GM19043 (cell line): Measurements from ENCODE around the gene ALPG.
"Not testable (repeated sequence)": the region's sequence is repeated elsewhere in the genome, so short reads cannot be mapped to it uniquely, and the experiment has no call there.

ENCODE experiments used
- ATAC-seq: cut with Tn5 transposase; IDR thresholded peaks from one replicate; pipeline ENCODE4 v1.9.1; 2021; ENCODE audit warnings: low read depth; ENCODE audit not compliant: unreplicated experiment

Gene ALPG

DNA sequence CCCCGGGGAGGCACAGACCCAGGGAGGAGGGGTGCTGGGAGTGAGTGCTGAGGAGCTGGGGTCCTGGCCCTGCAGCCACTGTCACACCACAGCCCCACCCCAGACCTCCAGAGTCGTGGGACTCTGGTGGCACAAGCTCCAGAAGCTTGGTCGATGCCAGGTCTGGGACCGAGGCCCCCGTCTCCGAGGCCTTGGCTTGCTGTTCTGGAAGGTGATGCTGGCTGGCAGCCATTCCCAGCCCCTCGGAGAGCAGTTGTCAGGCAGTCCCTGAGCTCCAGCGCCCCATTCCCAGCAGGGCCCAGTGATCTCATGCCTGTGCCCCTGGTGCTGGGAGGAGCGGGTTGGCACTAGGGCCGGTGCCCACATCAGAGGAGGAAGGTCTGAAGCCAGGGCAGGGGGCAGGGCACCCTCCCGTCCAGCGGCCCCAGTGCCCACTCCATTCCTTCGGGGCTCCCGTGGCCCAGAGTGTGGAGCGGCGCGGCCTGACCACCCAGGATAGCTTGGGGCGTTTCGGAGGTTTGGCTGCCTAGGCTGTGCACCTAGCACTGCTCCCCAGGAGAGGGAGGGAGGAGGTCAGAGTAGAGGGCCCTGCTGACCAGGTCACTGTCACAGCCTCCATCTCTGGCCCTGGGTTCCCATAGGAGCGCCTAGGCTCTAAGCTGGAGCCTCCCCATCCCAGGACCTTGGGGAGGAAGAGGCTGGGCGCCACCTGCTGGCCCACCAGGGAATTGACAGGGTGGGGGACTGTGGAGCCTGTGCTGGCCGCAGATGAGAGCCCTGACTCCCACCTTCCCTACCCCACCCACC lies 32.5 kb downstream of the ALPG start:
- no peak for ATAC-seq

DNA sequence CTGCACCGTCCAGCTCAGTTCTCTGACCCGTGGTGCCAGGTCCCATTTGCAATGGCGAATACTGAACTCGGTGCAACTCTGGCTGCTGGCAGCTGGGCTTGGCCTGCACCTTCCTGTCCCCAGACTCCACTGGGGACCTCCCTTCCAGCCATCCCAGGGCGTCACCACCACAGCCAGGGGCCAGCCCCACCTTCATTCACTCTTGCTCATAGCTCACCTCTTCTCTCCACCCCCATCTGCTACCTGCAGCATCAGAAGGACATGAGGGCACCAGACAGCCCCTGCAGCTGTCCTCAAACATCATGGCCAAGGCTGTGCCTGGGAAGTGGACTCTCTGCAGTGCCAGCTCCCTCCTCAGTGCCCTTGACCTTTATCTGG lies 33.1 kb downstream of the ALPG start:
- no peak for ATAC-seq

DNA sequence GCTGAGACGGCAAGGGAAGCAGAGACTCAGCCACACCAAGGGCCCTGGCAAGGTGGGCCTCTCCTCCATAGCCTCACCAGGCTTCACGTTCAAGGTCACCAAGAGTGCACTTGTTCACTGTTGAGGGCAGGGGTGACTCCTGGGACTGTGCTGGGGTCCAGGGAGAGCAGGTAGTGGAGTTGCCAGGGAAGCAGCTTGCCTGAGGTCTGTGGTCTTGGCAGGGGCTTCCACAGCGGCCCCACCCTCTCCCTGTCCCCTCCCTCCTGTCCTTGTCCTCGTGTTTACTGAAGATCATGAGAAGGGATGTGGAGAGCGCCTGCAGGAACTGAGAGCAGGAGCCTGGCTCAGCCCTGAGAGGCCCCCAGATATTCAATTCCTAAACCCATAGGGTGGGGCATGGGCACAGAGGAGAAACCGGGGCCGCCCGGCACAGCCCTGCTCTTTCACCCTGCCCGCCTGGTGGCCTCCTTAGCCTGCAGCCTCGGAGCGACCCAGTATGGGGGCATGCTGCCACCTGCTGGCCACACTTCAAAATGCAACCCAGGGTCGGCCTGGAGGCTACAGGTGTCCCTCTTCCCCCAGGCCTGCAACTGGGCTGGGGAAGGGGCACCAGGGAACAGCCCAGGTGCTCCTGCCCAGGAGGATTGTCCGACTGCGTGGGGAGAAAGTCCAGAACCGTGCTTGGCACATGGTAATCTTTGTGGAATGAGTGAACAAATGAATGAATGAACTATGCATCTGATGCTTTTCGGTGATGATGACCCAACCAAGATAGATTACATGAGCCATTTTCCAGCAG lies 33.8 kb downstream of the ALPG start:
- ATAC-seq, result peak; percentile 81

DNA sequence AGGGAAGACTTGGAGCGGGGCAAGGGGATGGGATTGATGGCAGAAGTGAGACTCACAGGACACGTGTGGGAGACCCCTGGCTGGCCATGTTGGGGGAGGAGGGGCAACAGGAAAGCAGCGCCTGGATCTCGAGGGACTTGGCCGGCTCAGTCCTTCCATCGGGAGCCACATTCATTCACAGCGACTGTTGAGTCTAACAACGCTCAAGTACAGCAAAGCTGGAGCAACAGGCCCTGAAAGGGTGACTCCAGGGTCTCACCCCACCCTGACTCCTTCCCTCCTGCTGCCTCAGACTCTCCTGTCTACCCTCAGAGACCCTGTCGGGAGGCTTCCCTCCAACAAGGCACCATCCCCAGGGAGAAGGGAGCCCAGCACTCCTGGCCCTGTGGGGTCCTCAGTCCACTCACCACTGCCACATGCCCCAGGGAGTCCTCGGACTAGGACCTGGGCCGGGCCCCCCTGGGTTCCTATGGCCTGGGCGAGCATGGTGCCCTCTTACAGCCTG lies 34.6 kb downstream of the ALPG start:
- ATAC-seq, result no peak

DNA sequence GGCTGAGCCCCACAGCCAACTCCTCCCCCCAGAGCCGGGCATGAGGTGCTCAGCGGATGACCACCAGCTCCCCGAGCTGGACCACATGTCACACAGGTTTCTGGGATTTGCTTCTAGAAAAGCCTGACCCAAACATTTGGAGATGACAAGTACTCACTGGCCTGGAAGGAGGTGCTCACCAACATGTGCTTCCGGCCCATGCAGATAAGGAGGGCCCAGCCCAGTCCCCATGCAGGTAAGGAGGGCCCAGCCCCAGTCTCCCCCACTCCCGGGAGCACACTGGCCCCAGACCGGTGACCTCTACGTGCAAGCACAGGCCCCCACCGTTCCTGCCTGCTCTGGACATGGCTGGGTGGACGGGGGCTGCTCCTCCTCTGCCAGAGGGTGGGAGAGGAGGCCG lies 35.3 kb downstream of the ALPG start:
- not testable (repeated sequence) for ATAC-seq

DNA sequence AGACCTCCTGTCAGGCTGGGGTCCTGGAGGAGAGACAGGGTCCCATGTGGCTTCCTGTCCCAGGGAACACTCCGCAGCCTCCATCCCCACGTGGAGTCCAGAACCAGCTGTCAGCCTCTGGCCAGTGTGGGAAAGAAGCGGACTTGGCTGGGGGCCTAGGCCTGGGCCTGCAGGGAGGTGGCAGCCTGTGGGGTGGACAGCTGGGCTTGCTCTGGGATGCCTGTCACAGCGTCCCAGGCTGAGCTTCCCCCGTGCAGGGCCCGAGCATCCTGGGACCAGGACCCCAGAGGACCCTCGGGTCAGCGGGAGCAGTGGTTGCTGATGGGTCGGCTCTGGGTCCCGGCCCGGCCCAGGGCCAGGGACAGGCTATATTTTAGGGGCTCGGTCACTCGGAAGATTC lies 35.8 kb downstream of the ALPG start:
- not testable (repeated sequence) for ATAC-seq

DNA sequence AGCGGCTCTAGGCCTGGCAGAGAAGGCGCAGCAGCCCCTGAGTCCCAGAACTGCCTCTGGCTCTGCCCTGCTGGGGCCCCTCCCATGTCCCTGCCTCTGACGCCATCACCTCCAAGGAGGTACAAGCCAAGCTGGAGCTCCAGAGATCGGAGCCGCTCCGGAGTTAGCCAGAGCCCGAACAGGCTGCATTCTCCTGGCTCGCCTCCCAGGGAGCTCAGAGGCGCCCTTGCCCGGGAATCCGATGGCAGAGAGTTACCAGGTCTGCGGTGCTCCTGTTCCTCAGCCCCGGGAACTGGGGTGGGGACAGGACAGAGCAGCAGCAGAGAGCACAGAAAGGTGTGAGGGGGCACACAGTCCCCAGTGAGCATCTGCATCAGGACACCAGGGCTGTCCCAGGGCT lies 36.4 kb downstream of the ALPG start:
- ATAC-seq, result not testable (repeated sequence)

DNA sequence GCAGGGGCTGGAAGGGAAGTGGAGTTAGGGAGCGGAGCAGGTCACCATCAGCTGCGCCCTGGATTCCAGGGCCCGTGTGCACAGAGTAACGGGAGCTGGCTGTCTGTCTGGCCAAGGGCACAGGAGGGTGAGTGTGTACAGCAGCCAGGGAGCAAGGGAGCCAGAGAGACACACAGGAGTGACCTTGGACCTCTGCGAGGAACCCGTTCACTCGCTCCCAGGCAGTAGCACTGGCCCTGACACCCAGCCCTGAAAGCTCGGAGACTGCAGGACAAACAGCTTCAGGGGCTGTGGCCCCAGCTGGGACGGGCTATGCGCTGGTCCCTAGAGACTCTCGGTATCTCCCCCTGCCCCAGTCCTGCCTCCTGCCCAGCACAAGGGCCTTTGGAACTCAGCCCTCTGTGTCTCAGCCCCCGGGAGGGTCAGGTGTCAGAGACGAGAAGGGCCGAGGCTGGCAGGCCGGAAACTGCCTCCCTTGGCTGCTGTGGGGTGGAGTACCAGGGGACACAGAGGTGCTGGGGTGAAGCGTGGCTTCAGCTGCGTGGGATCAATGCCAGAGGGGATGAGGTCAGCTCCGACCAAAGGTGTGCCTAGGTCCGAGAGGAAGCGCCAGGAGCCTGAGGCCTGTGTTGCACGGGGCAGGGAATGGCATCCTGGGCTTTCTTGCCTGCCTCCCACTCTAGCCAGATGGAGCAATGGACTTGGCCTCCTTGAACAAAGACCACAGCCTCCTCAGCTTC lies 37.2 kb downstream of the ALPG start:
- not testable (repeated sequence) for ATAC-seq

DNA sequence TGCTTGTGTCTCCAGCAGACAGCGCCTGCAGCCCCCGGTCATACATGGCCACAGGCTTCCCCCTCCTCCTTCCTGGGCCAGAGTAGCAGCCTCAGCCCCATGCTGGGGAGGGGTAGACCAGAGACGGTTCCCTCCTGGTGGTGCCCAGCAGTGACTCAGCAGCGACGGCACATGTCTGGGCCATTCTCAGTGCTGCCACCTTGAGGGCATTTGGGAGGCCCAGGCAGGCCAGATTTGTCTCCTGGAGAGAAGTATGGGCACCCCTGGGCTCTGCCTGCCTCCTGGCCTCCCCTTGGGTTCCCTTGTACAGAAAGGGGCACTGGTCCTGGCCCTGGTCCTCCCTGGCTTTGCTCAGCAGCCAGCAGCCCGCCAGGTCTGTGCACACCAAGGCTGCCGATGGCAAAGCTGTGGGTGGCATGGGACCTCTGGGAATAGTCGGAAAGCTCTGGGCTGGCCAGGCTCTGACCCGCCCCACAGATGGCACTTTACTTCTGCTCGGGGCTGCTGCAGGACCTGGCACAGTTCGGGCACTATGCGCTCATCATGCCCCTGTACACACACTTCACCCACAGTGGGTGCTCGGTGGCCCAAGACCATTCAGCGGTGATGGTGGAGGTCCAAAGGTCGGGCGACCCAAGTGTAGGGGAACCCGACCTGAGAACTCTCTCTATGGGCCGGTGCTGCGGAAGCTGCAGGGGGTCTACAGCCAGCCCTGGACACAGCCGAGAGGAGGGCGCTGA lies 37.9 kb downstream of the ALPG start:
- ATAC-seq, result no peak

DNA sequence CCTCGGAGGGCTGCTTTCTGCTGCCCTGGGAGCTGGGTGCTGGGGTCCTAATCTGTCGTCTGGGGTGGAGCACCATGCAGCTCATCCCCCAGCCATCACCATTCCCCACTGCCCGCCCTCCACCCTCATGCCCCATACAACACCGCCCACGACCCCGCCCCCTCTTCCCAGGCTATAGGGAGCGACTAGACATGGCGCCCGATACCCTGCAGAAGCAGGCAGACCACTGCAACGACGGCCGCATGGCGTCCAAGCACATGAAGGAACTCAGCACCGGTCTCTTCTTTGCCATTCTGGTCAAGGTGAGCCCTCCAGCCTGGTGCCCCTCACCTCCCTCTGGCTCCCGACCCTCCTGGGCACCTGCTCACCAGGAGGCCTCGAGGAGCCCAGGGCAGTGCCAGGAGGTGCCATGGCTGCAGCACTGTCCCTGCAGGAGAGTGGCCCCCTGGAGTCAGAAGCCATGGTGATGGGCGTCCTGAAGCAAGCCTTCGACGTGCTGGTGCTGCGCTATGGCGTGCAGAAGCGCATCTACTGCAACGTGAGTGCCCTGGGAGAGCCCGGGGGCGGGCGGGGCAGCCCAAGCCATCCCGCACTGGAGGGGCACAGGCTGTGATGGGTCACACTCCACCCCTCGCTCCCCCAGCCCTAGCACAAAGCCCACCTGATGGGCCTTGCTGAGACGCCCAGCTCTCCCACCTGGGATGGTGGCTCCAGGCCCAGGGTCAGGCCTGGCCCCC lies 38.7 kb downstream of the ALPG start:
- ATAC-seq, result not testable (repeated sequence)

DNA sequence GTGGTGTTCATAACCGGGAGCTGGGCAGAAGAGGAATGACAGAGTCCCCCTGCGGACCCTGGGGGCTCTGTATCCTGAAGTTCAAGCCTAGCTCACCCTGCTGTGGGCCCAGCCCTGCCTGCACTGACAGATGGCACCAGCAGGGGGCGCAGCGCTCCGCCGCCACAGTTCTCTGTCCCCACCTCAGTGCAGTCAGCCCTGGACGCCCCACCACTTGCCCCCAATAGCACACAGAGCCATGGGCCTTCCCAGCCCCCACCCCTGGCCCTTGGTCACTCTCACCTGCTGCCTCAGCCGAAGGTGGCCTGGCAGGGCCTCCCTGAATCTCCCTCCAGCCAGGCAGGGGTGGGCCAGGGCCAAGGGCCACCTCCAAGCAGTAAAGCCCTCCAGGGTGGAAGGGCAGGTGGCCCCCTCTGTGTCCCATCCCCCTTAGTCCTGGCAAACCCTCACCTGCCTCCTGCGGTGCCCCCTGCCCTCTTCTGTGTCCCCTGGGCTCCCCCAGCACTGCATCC lies 39.7 kb downstream of the ALPG start:
- ATAC-seq, result not testable (repeated sequence)

DNA sequence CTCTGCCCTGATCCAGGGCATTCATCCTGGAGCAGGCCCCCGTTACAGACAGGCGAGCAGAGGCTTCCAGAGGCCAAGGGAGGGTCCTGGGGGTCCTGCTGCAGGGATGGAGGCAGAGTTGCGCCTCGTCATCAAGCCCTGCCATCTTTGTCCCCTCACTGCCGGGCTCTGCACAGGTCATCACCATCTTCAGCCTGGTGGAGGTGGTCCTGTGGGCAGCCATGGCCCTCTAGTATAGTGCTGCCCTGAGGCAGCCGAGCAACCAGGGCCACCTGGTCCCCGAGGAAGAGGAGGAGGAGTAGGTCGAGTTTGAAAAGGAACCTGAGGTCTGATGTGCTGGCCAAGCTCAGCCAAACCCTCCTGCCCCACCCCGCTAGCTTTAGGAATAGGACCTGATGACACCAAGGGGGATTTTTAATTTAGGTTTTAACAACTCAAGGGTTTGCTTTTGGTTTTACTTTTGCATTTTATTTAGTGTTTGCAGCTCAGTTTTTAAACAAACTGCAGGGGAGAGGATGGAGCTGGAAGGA lies 40.5 kb downstream of the ALPG start:
- ATAC-seq, result no peak

DNA sequence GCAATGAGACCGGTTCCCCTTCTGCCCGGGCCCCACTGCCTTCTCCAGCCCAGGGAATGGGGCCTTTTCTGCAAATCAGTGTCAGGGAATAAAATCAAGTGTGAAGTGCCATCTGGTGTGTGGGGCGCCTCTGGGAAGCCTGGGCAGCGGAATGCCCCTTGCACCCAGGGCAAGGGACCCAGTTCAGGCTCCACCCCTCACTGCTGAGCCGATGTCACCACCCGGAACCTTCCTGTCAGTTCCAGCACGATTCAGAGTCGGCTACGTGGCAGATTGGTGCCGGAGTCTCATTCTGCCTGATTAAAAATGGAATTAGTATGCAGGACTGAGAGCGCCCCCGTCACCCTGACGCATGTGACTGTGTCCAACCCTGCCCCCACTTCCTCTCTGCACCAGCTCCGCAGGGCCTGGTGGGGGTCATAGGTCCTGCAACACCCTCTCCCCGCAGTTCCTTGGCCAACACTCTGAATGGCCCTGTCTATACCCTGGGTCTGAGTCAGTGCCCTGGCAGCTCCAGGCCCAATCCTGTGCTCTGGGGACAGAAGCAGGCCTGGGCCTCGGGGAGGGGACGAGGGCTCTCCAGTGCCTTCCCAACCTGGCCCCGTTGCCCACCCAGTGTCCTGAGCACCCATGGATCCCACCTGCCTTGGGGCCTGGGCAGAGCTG lies 41.1 kb downstream of the ALPG start:
- ATAC-seq, result no peak

DNA sequence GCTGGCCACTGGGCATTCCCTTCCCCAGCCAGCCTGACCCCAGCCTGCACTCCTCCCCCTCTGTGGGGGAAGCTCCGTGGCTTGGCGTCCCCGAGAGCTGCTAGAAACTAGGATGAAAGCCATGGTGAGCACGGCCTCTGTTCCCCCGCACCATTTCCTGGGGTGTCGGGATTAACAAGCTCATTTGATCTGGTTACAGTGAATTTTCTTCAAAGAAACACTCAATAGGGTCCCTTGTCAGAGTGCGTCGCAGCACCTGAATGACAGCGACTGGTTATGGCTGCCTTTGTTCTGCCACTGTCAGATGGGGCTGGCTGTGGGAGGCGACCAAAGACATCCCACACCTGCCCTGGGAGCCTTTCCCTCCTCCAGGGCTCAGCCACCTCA lies 41.7 kb downstream of the ALPG start:
- ATAC-seq, result no peak

DNA sequence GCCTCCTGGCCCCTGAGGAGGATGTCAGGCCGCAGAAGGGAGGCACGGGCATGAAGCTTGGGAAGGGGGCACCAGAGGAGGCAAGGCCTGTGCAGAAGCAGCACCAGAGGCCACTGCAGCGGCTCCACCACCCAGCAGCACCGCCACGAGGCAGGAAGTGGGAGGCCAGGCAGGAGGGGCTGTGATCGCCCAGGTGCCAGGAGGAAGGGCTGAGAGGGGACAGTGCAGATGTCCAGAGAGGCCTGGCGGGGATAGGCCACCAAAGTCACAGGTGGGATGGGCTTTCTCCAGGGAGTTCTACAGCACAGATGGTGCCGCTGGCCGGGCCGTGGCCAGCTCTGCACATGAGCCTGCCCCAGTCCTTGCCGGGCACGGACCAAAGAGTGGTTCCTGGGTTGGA lies 43.3 kb downstream of the ALPG start:
- ATAC-seq, result no peak

DNA sequence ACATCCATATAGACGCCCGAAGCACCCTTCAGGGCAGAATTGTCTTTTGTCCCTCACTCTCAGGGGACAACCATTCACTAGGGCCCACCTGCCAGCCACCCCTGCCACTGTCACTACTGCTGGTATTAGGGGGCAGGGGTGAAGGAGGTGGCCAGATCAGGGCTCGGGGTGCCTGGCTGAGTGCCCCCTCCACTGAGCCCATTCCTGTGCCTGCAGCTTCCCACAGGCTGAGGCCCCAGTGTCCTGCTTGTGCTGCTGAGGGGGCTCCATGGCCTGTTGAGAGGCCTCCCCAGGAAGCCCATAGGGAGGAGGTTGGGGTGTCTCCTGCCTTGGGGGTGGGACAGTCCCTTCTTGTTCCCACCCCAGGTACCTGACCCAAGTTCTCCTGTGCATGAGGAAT lies 45.0 kb downstream of the ALPG start:
- ATAC-seq, result not testable (repeated sequence)

DNA sequence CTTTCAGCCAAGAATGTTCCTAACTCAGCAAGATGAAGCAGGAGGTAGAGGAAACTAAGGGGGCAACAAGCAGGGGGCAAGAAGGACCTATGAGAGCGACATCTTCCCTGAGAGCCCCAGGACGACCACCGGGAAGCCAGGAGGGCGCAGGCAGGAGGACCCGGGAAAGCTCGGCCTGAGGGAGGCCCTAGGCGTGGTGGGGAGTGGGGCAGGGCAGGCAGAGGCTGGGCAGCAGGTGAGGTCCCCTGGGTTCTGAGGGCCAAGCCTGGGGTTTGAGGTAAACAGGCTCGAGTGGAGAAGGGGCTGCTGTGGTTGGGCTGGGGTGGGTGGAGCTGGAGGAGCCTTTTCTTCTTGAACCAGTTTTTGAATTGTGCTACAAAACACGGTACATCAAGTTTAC lies 48.0 kb downstream of the ALPG start:
- no peak for ATAC-seq

DNA sequence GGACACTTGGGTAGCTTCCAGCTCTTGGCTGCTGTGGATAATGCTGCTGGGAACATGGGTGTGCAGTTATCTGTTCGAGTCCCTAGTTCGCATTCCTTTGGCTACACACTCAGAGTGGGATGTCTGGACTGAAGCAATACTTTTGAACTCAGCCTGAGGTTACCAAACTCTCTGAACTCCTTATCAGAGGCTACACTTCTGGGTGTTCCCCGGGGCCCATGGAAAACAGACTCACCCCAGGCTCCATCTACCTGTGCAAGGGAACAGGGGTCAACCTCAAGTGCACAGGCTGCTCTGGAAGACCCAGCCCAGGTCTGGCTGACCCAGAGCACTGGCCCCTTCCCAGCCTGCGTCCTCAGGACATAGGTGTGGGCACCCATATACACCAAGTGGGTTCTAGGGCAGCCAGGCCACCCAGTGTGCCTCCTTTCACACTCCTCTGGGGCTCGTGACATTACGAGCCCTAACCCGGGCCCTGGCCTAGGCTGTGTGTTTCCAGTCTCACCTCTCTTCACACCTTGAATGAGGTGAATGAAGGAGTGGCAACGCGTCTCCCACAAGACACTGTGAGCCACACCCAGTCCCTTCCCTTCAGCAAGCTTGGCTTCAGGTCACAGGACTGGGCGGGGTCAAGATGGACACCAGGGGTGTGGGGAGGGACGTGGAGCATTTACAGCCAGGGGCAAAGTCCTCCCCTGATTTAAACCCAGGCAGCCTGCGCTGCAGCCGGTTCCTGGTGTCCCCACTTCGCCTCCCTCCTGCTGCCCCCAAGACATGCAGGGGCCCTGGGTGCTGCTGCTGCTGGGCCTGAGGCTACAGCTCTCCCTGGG lies 49.0 kb downstream of the ALPG start, which contains the start of gene ALPI:
Gene ALPI, plus strand, starts transcription at position 728 of the 830 bp plus-strand sequence. Its CDS starts 47 bp downstream, at position 775.
- ATAC-seq, result no peak
